Colonic mucosa (tissue), 4 donors: Measurements from ENCODE around the gene APCDD1L. TPM values are rescaled to one million over a fixed set of nuclear protein-coding genes. Genes with fewer than 3 reads are reported as not detected.

Experiments
- DNase-seq: peaks from one replicate; pipeline ENCODE4 v3.0.0-alpha.2; 2020
- H3K27ac ChIP-seq: fragments of 200-600 bp; one replicate; pipeline ENCODE4 v1.8.0; 2021
- H3K27me3 ChIP-seq: fragments of 200-600 bp; one replicate; pipeline ENCODE4 v1.8.0; 2021
- H3K36me3 ChIP-seq: fragments of 200-600 bp; one replicate; pipeline ENCODE4 v1.8.0; 2021
- H3K4me1 ChIP-seq: fragments of 200-600 bp; one replicate; pipeline ENCODE4 v1.8.0; 2021; ENCODE audit warnings: mild to moderate bottlenecking
- H3K4me3 ChIP-seq: fragments of 200-600 bp; one replicate; pipeline ENCODE4 v1.8.0; 2021
- H3K9ac ChIP-seq, 2 donors: one replicate each; pipeline ENCODE4 v1.7.0; 2013; ENCODE audit warnings: control low read depth in 2 of 2, low read depth in 2 of 2, low read length in 2 of 2
- H3K9me3 ChIP-seq: fragments of 200-600 bp; one replicate; pipeline ENCODE4 v1.8.0; 2021
- intact Hi-C: fragments of 100-400 bp; cut with DNase I; formaldehyde crosslinking; loops from one replicate; pipeline ENCODE4 v1.14.1; 2022
- total RNA-seq, 2 donors: library from RNA; stranded (reverse); fragmentation: NEBNext Ultra II Directional in 1 of 2; extraction: Animal tissue kit (Norgen Biotek cat#: 25700) in 1 of 2; gene quantifications; one replicate each; pipeline ENCODE4 v1.2.1, GENCODE V29; 2021
- TF ChIP-seq, protein P1 (sequence below): fragments of 200-600 bp; IDR thresholded peaks from one replicate; pipeline ENCODE4 v1.8.0; 2022; ENCODE audit warnings: antibody characterized with exemption, mild to moderate bottlenecking
- donor health status: healthy.
- donor health status: DM: no; HTN: no; CAD: no.
- donor health status: DM: no; HTN: no; CAD: no.

APCDD1L gene
- total RNA-seq, 2 donors from 2014 or later = 0.32 to 1.0 TPM

DNA sequence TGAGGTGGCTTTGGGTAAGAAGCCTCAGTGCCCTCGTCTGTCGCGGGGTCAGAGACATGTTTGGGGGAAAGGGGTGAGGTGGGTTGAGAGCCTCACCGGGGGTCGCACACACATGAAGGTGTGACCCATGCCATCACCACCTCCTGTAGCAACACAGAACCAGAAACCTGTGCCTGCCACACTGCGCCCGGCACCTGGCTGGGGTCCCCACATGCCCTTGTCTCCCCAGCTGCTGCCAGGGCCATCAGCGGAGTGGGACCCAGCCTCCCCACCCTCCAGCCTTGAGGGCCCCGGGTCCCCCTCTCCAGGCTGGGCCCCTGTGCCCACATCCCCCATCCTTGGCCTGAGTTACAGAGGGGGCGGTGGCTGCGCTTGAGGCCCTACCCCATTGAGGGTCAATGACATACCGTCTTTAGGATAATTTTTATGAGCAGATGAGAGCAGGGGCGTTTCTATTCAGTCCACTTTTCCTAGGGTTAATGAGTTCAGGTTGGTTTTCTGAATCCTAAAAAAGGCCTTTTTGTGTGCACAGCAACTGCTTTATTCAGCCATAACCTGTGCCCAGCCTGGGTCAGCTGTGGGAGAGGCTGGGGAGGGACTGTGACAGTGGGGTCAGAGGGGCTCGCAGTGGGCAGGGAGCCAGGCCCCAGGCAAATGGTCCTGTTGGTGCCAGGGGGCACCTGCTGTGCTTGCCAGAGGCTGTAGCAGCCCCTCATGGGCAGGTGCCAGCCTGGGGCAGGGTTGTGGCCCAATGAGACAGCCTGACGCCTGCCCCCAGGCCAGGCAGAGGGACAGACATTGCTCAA lies 19.4 kb downstream of the APCDD1L start:
- TF ChIP-seq, protein P1, sequence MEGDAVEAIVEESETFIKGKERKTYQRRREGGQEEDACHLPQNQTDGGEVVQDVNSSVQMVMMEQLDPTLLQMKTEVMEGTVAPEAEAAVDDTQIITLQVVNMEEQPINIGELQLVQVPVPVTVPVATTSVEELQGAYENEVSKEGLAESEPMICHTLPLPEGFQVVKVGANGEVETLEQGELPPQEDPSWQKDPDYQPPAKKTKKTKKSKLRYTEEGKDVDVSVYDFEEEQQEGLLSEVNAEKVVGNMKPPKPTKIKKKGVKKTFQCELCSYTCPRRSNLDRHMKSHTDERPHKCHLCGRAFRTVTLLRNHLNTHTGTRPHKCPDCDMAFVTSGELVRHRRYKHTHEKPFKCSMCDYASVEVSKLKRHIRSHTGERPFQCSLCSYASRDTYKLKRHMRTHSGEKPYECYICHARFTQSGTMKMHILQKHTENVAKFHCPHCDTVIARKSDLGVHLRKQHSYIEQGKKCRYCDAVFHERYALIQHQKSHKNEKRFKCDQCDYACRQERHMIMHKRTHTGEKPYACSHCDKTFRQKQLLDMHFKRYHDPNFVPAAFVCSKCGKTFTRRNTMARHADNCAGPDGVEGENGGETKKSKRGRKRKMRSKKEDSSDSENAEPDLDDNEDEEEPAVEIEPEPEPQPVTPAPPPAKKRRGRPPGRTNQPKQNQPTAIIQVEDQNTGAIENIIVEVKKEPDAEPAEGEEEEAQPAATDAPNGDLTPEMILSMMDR = no peak
- Histone ChIP-seq H3K9ac (no peak overlapping the region), H3K4me3 (no peak overlapping the region), H3K36me3 (no peaks in the 10 kb centered on the region), H3K27ac (no peak overlapping the region), H3K4me1 (no peaks in the 10 kb centered on the region), H3K9me3 (no peaks in the 10 kb centered on the region), H3K27me3 (no peaks in the 10 kb centered on the region)
- DNase-seq = no peak
- intact Hi-C loops = no loop called here

DNA sequence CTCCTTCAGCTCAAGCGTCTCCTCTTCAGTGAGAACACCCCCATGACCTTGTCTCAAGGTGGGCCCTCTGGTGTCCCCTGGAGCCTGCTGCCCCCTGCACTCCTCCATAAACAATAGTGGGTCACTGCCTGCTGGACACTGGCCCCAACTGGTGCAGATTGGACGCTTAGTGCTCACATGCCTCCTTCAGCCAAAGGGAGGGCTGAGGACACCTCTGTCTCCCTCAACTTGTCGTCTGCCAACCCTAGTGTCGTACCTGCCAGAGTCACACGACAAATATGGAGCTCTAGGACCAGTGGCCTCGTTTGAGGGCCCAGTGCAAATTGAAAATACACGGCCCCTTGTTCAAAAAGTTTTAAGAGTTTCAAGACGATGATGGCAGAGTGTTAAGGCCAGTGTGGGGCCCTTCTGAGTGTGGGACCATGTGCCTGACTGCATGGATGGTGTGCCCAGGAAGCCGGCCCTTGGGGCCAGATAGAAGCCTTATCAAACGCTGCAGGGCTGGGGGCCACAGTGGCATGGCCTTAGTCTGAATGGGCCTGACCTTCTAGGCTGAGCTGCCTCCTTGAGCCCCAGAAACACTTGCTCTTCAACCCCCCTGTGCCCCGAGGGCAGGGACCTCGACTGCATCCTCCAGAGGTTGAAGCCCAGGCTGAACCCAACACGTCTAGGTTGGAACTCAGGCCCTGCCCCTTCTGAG lies 20.1 kb downstream of the APCDD1L start:
- no peak for DNase-seq
- Histone ChIP-seq H3K36me3 (no peaks in the 10 kb centered on the region), H3K9me3 (no peaks in the 10 kb centered on the region), H3K27me3 (no peaks in the 10 kb centered on the region), H3K4me1 (no peaks in the 10 kb centered on the region), H3K9ac (no peak overlapping the region), H3K4me3 (no peak overlapping the region), H3K27ac (no peak overlapping the region)
- TF ChIP-seq, protein P1 = no peak
- intact Hi-C loops = no loop called here

DNA sequence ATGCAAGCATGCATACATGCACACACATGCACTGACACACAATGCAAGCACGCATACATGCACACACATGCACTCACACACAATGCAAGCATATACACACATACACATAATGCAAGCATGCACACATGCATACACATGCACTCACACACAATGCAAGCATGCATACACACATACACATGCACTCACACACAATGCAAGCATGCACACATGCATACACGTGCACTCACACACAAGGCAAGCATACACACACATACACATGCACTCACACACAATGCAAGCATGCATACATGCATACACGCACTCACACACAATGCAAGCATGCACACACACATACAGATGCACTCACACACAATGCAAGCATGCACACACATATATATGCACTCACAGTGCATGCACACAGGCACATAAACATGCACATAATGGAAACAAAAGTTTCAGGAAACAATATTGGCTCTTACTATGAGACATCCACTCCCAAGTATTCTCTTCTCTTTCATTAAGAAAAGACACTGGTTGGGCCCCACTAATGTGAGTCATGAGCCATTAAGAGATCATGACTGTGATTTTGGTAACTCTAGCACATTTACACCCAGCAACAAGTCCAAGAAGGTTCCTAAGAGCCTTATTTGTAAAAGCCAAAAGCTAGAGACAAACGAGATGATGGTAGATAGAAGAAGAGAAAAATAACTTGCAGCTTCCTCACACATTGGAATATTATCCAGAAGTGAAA lies 22.2 kb downstream of the APCDD1L start:
- Histone ChIP-seq H3K9ac (no peak overlapping the region), H3K36me3 (no peaks in the 10 kb centered on the region), H3K4me1 (no peaks in the 10 kb centered on the region), H3K4me3 (no peak overlapping the region), H3K27me3 (no peaks in the 10 kb centered on the region), H3K9me3 (no peaks in the 10 kb centered on the region), H3K27ac (no peak overlapping the region)
- TF ChIP-seq, protein P1 = no peak
- no peak for DNase-seq
- intact Hi-C loops = no loop called here

GRCh38 chr20:58492074-58492718 lies 23.0 kb downstream of the APCDD1L start:
- Histone ChIP-seq H3K27ac (no peak overlapping the region), H3K4me1 (no peaks in the 10 kb centered on the region), H3K27me3 (no peaks in the 10 kb centered on the region), H3K9me3 (no peaks in the 10 kb centered on the region), H3K9ac (no peak overlapping the region), H3K4me3 (no peak overlapping the region), H3K36me3 (no peaks in the 10 kb centered on the region)
- DNase-seq = no peak
- TF ChIP-seq, protein P1 = no peak
- intact Hi-C loops = no loop called here

GRCh38 chr20:58486207-58486606 lies 29.0 kb downstream of the APCDD1L start:
- DNase-seq = no peak
- no peaks in the 10 kb centered on the region for H3K36me3 ChIP-seq
- TF ChIP-seq, protein P1 = no peak
- no peak overlapping the region for H3K27ac ChIP-seq
- no peak overlapping the region for H3K9ac ChIP-seq
- H3K27me3 ChIP-seq = no peaks in the 10 kb centered on the region
- H3K9me3 ChIP-seq = no peaks in the 10 kb centered on the region
- H3K4me1 ChIP-seq = no peaks in the 10 kb centered on the region
- no peak overlapping the region for H3K4me3 ChIP-seq
- intact Hi-C loops = loop anchor here (10.0 kb wide), 2 partner anchors 209 to 369 kb away; partner anchors contain the start of genes GNAS, GNAS-AS1 and NPEPL1
